GM11168 (cell line): Measurements from ENCODE around the gene YIF1A.
"Not testable (repeated sequence)": the region's sequence is repeated elsewhere in the genome, so short reads cannot be mapped to it uniquely, and the experiment has no call there.

ENCODE experiments used
- in situ Hi-C: fragments of 300-500 bp; cut with MboI; formaldehyde crosslinking; loops from one replicate; pipeline ENCODE4 v1.12.0; 2022; ENCODE audit warnings: low sequenced_read_pairs; ENCODE audit not compliant: unreplicated experiment

Gene YIF1A

GRCh38 chr11:66326261-66327111 is 37.5 kb upstream of the YIF1A start:
- in situ Hi-C loops: no loop called here

GRCh38 chr11:66325263-66325671 is 36.3 kb upstream of the YIF1A start:
- in situ Hi-C loops: no loop called here

GRCh38 chr11:66324664-66325063 is 35.7 kb upstream of the YIF1A start:
- in situ Hi-C loops: no loop called here

- in situ Hi-C loops: no loop called here
Measured at GRCh38 chr11:66323684-66324083, 34.7 kb upstream of the YIF1A start.

GRCh38 chr11:66322732-66323427 is 33.9 kb upstream of the YIF1A start:
- in situ Hi-C loops: no loop called here

- in situ Hi-C loops: no loop called here
Measured at GRCh38 chr11:66321606-66322005, 32.7 kb upstream of the YIF1A start.

- in situ Hi-C loops: not testable (repeated sequence)
Measured at GRCh38 chr11:66320748-66321147, 31.8 kb upstream of the YIF1A start.

- in situ Hi-C loops: not testable (repeated sequence)
Measured at GRCh38 chr11:66320289-66320688, 31.3 kb upstream of the YIF1A start.

GRCh38 chr11:66318600-66318970 is 29.6 kb upstream of the YIF1A start:
- in situ Hi-C loops: no loop called here

GRCh38 chr11:66317723-66318599 is 29.0 kb upstream of the YIF1A start:
- in situ Hi-C loops: no loop called here

- in situ Hi-C loops: no loop called here
Measured at GRCh38 chr11:66317322-66317722, 28.4 kb upstream of the YIF1A start.

- in situ Hi-C loops: no loop called here
Measured at GRCh38 chr11:66316849-66317251, 27.9 kb upstream of the YIF1A start, which contains the start of gene CD248. Gene CD248, minus strand, starts transcription at chr11:66317044. Its CDS starts 17 bp downstream, at chr11:66317027.

- in situ Hi-C loops: no loop called here
Measured at GRCh38 chr11:66315921-66316811, 27.2 kb upstream of the YIF1A start.

- in situ Hi-C loops: no loop called here
Measured at GRCh38 chr11:66315498-66315885, 26.5 kb upstream of the YIF1A start.

- in situ Hi-C loops: no loop called here
Measured at GRCh38 chr11:66314561-66315497, 25.9 kb upstream of the YIF1A start.

- in situ Hi-C loops: no loop called here
Measured at GRCh38 chr11:66314186-66314501, 25.2 kb upstream of the YIF1A start.

- in situ Hi-C loops: no loop called here
Measured at GRCh38 chr11:66313321-66314185, 24.6 kb upstream of the YIF1A start.
